Neural progenitor cell (in vitro differentiated cells): Measurements from ENCODE around the gene AP3B2. TPM values are rescaled to one million over a fixed set of nuclear protein-coding genes. Genes with fewer than 3 reads are reported as not detected.
A peak's percentile ranks its signal among the peaks of the same experiment; 100 is the strongest.

Experiments used
- DNase-seq: peaks from one replicate; pipeline ENCODE4 v3.0.0-alpha.2; 2016; ENCODE audit warnings: low spot score
- H2AFZ ChIP-seq: fragments of 200-600 bp; sonication (generic); replicated peaks from 2 replicates; pipeline ENCODE4 v1.6.1; 2016; ENCODE audit warnings: antibody characterized with exemption
- H3F3A ChIP-seq: fragments of 200-600 bp; sonication (generic); 2 replicates; pipeline ENCODE4 v1.6.1; 2016; ENCODE audit warnings: antibody characterized with exemption, low read depth
- H3K27ac ChIP-seq: fragments of 200-600 bp; sonication (generic); 2 replicates; pipeline ENCODE4 v1.5.1; 2016; ENCODE audit warnings: mild to moderate bottlenecking
- H3K27me3 ChIP-seq: fragments of 200-600 bp; sonication (generic); 2 replicates; pipeline ENCODE4 v1.6.1; 2016; ENCODE audit warnings: mild to moderate bottlenecking, moderate library complexity
- H3K36me3 ChIP-seq: fragments of 200-600 bp; sonication (generic); 2 replicates; pipeline ENCODE4 v1.5.1; 2016
- H3K4me1 ChIP-seq: fragments of 200-600 bp; sonication (generic); 2 replicates; pipeline ENCODE4 v1.6.1; 2016; ENCODE audit warnings: mixed run types
- H3K4me2 ChIP-seq: fragments of 200-600 bp; sonication (generic); 2 replicates; pipeline ENCODE4 v1.6.1; 2016
- H3K4me3 ChIP-seq: fragments of 200-600 bp; sonication (generic); 2 replicates; pipeline ENCODE4 v1.5.1; 2016
- H3K79me2 ChIP-seq: fragments of 200-600 bp; sonication (generic); 2 replicates; pipeline ENCODE4 v1.6.1; 2016; ENCODE audit warnings: low read depth
- H3K9ac ChIP-seq: fragments of 200-600 bp; sonication (generic); 2 replicates; pipeline ENCODE4 v1.6.1; 2016
- H3K9me3 ChIP-seq: fragments of 200-600 bp; sonication (generic); 2 replicates; pipeline ENCODE4 v1.5.1; 2016; ENCODE audit warnings: low read depth
- H4K20me1 ChIP-seq: fragments of 200-600 bp; sonication (generic); 2 replicates; pipeline ENCODE4 v1.6.1; 2016; ENCODE audit warnings: low read depth
- H3K27ac Mint-ChIP-seq: 3 replicates; pipeline ENCODE4 v1.8.0; 2021; ENCODE audit warnings: mixed read lengths
- H3K27me3 Mint-ChIP-seq: 2 replicates; pipeline ENCODE4 v1.8.0; 2022; ENCODE audit warnings: low read depth, mild to moderate bottlenecking, inconsistent platforms, moderate library complexity, mixed read lengths; ENCODE audit not compliant: insufficient read depth
- H3K36me3 Mint-ChIP-seq: 3 replicates; pipeline ENCODE4 v1.8.0; 2021; ENCODE audit warnings: mixed read lengths
- H3K4me1 Mint-ChIP-seq: 3 replicates; pipeline ENCODE4 v1.8.0; 2021; ENCODE audit warnings: mixed read lengths
- H3K4me3 Mint-ChIP-seq: 3 replicates; pipeline ENCODE4 v1.8.0; 2021; ENCODE audit warnings: mild to moderate bottlenecking, moderate library complexity, mixed read lengths
- H3K9me3 Mint-ChIP-seq: 3 replicates; pipeline ENCODE4 v1.8.0; 2020; ENCODE audit warnings: mixed read lengths
- CTCF ChIP-seq: fragments of 200-600 bp; sonication (generic); IDR thresholded peaks from 2 replicates; pipeline ENCODE4 v1.5.1; 2017; ENCODE audit warnings: antibody characterized with exemption, mild to moderate bottlenecking
- EZH2 ChIP-seq: fragments of 200-600 bp; sonication (generic); IDR thresholded peaks from 2 replicates; pipeline ENCODE4 v1.6.1; 2017; ENCODE audit warnings: antibody characterized with exemption, mild to moderate bottlenecking, moderate library complexity
- EZH2phosphoT487 ChIP-seq: fragments of 200-600 bp; sonication (generic); IDR thresholded peaks from 2 replicates; pipeline ENCODE4 v1.6.1; 2017; ENCODE audit warnings: antibody characterized with exemption
- total RNA-seq: library from RNA; depleted of rRNA; stranded (reverse); fragments of >200 nt; gene quantifications from 2 replicates; pipeline ENCODE4 v1.2.3, GENCODE V29; 2015; ENCODE audit warnings: low replicate concordance

AP3B2 gene
- total RNA-seq, 1 donor from 2014 or later, result 0.97 TPM

GRCh38 chr15:82648257-82649103, 61.2 kb downstream of the AP3B2 start:
- Mint-ChIP-seq H3K27me3 (peaks cover 53% of the 10 kb centered on the region), H3K4me3 (peak overlapping the region; percentile 48), H3K27ac (no peak overlapping the region), H3K4me1 (peaks cover 13% of the 10 kb centered on the region), H3K9me3 (no peaks in the 10 kb centered on the region), H3K36me3 (no peaks in the 10 kb centered on the region)
- no peak overlapping the region for H3K9ac ChIP-seq
- H2AFZ ChIP-seq, result peak overlapping the region; percentile 99
- TF ChIP-seq EZH2phosphoT487, result peak; percentile 49
- peak; percentile 86 for TF ChIP-seq EZH2
- TF ChIP-seq CTCF, result peak; percentile 40
- H3K4me3 ChIP-seq, result peak overlapping the region; percentile 45
- H3K4me2 ChIP-seq, result peak overlapping the region; percentile 81
- no peaks in the 10 kb centered on the region for H3K9me3 ChIP-seq
- no peaks in the 10 kb centered on the region for H3K79me2 ChIP-seq
- peak; percentile 65 for DNase-seq
- peaks cover 7% of the 10 kb centered on the region for H3F3A ChIP-seq
- peaks cover 99% of the 10 kb centered on the region for H3K27me3 ChIP-seq
- no peaks in the 10 kb centered on the region for H4K20me1 ChIP-seq
- H3K4me1 ChIP-seq, result no peaks in the 10 kb centered on the region
- H3K36me3 ChIP-seq, result no peaks in the 10 kb centered on the region
- H3K27ac ChIP-seq, result no peak overlapping the region

GRCh38 chr15:82647835-82648256, 61.8 kb downstream of the AP3B2 start:
- peak overlapping the region; percentile 48 for H3K4me3 Mint-ChIP-seq
- Histone ChIP-seq H3K36me3 (no peaks in the 10 kb centered on the region), H3F3A (peaks cover 7% of the 10 kb centered on the region), H3K27ac (no peak overlapping the region), H3K79me2 (no peaks in the 10 kb centered on the region), H3K27me3 (peaks cover 99% of the 10 kb centered on the region), H3K9ac (no peak overlapping the region), H3K9me3 (no peaks in the 10 kb centered on the region), H2AFZ (peak overlapping the region; percentile 99), H3K4me1 (no peaks in the 10 kb centered on the region), H3K4me3 (peak overlapping the region; percentile 45), H3K4me2 (peak overlapping the region; percentile 81), H4K20me1 (no peaks in the 10 kb centered on the region)
- H3K27me3 Mint-ChIP-seq, result peaks cover 58% of the 10 kb centered on the region
- no peak overlapping the region for H3K27ac Mint-ChIP-seq
- no peaks in the 10 kb centered on the region for H3K36me3 Mint-ChIP-seq
- peak; percentile 95 for TF ChIP-seq EZH2
- no peak for TF ChIP-seq CTCF
- peak; percentile 85 for TF ChIP-seq EZH2phosphoT487
- peaks cover 13% of the 10 kb centered on the region for H3K4me1 Mint-ChIP-seq
- H3K9me3 Mint-ChIP-seq, result no peaks in the 10 kb centered on the region
- peak; percentile 60 for DNase-seq

- Histone ChIP-seq H3K9me3 (no peaks in the 10 kb centered on the region), H3K9ac (no peak within 1 kb of the TSS), H3K27me3 (peaks cover 99% of the 10 kb centered on the region)
Observed at GRCh38 chr15:82647045-82647834, 62.4 kb downstream of the AP3B2 start, which contains the start of gene CPEB1. Gene CPEB1 (minus strand): TSS chr15:82647363. CDS start chr15:82628459, 18,904 bp downstream.

More at GRCh38 chr15:82647045-82647834, 62.4 kb downstream of the AP3B2 start, which contains the start of gene CPEB1:
- Histone ChIP-seq H3K4me2 (peak within 1 kb of the TSS; percentile 81), H3K36me3 (no peaks in the 10 kb centered on the region), H2AFZ (peak within 1 kb of the TSS; percentile 99), H3K79me2 (no peaks in the 10 kb centered on the region), H3K4me1 (no peaks in the 10 kb centered on the region), H3K27ac (no peak within 1 kb of the TSS), H3F3A (peaks cover 7% of the 10 kb centered on the region), H3K4me3 (peak within 1 kb of the TSS; percentile 45), H4K20me1 (no peaks in the 10 kb centered on the region)
- no peak for TF ChIP-seq EZH2
- peak; percentile 79 for TF ChIP-seq EZH2phosphoT487
- peak; percentile 22 for TF ChIP-seq CTCF
- peak; percentile 65 for DNase-seq
- Mint-ChIP-seq H3K4me3 (peak within 1 kb of the TSS; percentile 77), H3K27ac (no peak within 1 kb of the TSS), H3K9me3 (no peaks in the 10 kb centered on the region), H3K27me3 (peaks cover 60% of the 10 kb centered on the region), H3K4me1 (peaks cover 13% of the 10 kb centered on the region), H3K36me3 (no peaks in the 10 kb centered on the region)
